Measurements from ENCODE around the gene RERE.

The RERE gene

DNA sequence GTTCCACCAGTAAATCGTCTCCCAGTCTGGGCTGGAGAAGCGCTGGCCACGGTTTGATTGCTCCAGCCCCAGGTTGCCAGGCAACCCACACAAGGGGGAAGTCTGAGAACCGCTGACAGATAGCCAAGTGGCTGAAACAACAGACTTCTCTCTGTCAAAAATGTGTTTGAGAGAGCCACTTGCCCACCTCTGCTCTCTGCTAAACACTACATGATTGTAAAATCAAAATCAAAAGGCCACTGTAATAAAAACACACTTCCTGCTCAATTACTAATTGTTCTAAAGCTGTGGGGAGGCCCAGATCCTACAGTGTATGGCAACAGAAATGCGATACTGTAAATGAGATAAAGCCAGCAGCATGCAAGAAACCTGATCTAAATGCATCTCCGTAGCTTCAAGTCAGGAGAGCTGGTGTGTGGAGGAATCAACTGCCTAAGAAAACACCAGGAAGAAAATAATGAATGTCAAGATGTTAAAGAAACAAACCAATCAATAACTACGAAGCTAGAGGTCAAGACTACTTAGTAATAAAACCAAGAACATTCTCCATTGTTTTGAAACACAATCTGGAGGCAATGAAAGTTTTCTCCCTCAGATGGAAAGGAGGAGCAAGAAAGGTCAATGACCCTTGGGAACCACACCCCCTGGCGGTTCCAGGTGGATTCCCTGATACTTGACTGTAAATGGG is 378.3 kb downstream of the RERE start:
- no peak for DNase-seq
- peaks cover under 1% of the 10 kb centered on the region; the same call in 1 of the 2 replicates for H4K20me1 ChIP-seq (ENCODE audit: insufficient read depth, low read length)
- H3K27me3 ChIP-seq (ENCODE audit: insufficient read depth, low read length, poor library complexity): no peaks in the 10 kb centered on the region
- H3K4me1 ChIP-seq (ENCODE audit: insufficient read depth, low read length): no peaks in the 10 kb centered on the region
- no peaks in the 10 kb centered on the region for H3K9me3 ChIP-seq (ENCODE audit: insufficient read depth, low read length, severe bottlenecking)
- TF ChIP-seq, protein P1, sequence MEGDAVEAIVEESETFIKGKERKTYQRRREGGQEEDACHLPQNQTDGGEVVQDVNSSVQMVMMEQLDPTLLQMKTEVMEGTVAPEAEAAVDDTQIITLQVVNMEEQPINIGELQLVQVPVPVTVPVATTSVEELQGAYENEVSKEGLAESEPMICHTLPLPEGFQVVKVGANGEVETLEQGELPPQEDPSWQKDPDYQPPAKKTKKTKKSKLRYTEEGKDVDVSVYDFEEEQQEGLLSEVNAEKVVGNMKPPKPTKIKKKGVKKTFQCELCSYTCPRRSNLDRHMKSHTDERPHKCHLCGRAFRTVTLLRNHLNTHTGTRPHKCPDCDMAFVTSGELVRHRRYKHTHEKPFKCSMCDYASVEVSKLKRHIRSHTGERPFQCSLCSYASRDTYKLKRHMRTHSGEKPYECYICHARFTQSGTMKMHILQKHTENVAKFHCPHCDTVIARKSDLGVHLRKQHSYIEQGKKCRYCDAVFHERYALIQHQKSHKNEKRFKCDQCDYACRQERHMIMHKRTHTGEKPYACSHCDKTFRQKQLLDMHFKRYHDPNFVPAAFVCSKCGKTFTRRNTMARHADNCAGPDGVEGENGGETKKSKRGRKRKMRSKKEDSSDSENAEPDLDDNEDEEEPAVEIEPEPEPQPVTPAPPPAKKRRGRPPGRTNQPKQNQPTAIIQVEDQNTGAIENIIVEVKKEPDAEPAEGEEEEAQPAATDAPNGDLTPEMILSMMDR (IDR thresholded peaks at IDR 0.05; ENCODE audit: borderline replicate concordance, extremely low read depth, low read length, poor library complexity, severe bottlenecking): no peak
- no peak overlapping the region for H3K4me2 ChIP-seq (ENCODE audit: insufficient read depth, low read length)
- no peak for ATAC-seq (ENCODE audit: insufficient read depth, low read depth)
- no peak overlapping the region for H3K9ac ChIP-seq (ENCODE audit: low read depth, low read length)
- H3K36me3 ChIP-seq (ENCODE audit: insufficient read depth, low read length): no peaks in the 10 kb centered on the region
- H3K27ac ChIP-seq (ENCODE audit: low read length): no peak overlapping the region
- H3K4me3 ChIP-seq (ENCODE audit: low read depth in 1 of 2, low read length in 2 of 2): no peak overlapping the region
- H3K79me2 ChIP-seq (ENCODE audit: insufficient read depth, low read length): no peaks in the 10 kb centered on the region
- no peak overlapping the region for H2AFZ ChIP-seq (ENCODE audit: low read depth, low read length)

DNA sequence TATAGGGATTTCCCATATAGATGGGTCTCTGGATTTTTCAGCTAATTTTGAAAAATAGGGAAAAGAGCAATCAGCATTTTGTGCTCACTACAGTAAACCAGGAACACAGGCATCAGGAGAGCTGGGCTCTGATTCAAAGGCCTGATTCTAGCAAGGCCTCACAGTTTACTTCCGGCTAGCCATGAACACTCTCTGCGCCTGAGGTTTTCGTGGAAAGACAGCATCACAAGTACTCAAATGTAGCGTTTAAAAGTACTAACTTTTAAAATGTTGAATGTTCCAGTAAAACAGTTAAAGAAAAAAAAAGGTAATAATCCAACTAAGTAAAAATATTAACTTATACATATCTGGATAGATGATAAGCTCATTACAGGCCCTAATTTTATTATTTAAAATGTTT is 379.0 kb downstream of the RERE start:
- Histone ChIP-seq H4K20me1 (ENCODE audit: insufficient read depth, low read length) (peaks cover 3% of the 10 kb centered on the region; the same call in 1 of the 2 replicates), H3K36me3 (ENCODE audit: insufficient read depth, low read length) (no peaks in the 10 kb centered on the region), H3K9ac (ENCODE audit: low read depth, low read length) (no peak overlapping the region), H3K9me3 (ENCODE audit: insufficient read depth, low read length, severe bottlenecking) (no peaks in the 10 kb centered on the region), H3K27ac (ENCODE audit: low read length) (no peak overlapping the region), H3K4me2 (ENCODE audit: insufficient read depth, low read length) (no peak overlapping the region), H2AFZ (ENCODE audit: low read depth, low read length) (no peak overlapping the region), H3K27me3 (ENCODE audit: insufficient read depth, low read length, poor library complexity) (no peaks in the 10 kb centered on the region), H3K4me3 (ENCODE audit: low read depth in 1 of 2, low read length in 2 of 2) (no peak overlapping the region), H3K4me1 (ENCODE audit: insufficient read depth, low read length) (no peaks in the 10 kb centered on the region), H3K79me2 (ENCODE audit: insufficient read depth, low read length) (no peaks in the 10 kb centered on the region)
- TF ChIP-seq, protein P1 (IDR thresholded peaks at IDR 0.05; ENCODE audit: borderline replicate concordance, extremely low read depth, low read length, poor library complexity, severe bottlenecking): no peak
- TF ChIP-seq EZH2 (IDR thresholded peaks at IDR 0.05; ENCODE audit: borderline replicate concordance, low read depth, low read length, severe bottlenecking): no peak
- DNase-seq (no peak), ATAC-seq (ENCODE audit: insufficient read depth, low read depth) (no peak)

DNA sequence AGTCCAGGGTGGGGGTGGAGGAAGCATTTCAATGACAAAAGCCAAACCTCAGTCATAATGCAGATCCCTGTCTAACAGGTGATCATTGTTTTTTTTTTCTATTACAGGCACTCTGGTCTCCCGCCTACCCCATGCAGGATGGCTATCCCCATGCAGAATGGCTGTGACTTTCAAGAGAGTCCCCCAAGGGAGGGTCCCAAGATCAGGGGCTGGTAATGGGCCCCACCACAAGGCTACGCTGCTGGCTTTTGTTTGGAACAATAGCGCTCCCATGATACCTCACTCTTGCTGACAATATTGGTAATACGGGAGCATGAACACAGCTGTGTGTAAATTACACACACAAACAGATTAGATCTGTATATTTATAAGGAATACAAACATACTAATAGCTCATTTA is 380.1 kb downstream of the RERE start:
- DNase-seq (no peak), ATAC-seq (ENCODE audit: insufficient read depth, low read depth) (no peak)
- TF ChIP-seq, protein P1 (IDR thresholded peaks at IDR 0.05; ENCODE audit: borderline replicate concordance, extremely low read depth, low read length, poor library complexity, severe bottlenecking): no peak
- no peak for TF ChIP-seq EZH2 (IDR thresholded peaks at IDR 0.05; ENCODE audit: borderline replicate concordance, low read depth, low read length, severe bottlenecking)
- H3K9ac ChIP-seq (ENCODE audit: low read depth, low read length): no peak overlapping the region
- no peak overlapping the region for H3K4me2 ChIP-seq (ENCODE audit: insufficient read depth, low read length)
- no peak overlapping the region for H2AFZ ChIP-seq (ENCODE audit: low read depth, low read length)
- no peak overlapping the region for H3K4me3 ChIP-seq (ENCODE audit: low read depth in 1 of 2, low read length in 2 of 2)
- H3K27me3 ChIP-seq (ENCODE audit: insufficient read depth, low read length, poor library complexity): no peaks in the 10 kb centered on the region
- no peaks in the 10 kb centered on the region for H3K9me3 ChIP-seq (ENCODE audit: insufficient read depth, low read length, severe bottlenecking)
- no peaks in the 10 kb centered on the region for H3K4me1 ChIP-seq (ENCODE audit: insufficient read depth, low read length)
- H4K20me1 ChIP-seq (ENCODE audit: insufficient read depth, low read length): peaks cover 3% of the 10 kb centered on the region; the same call in 1 of the 2 replicates
- H3K36me3 ChIP-seq (ENCODE audit: insufficient read depth, low read length): no peaks in the 10 kb centered on the region
- H3K79me2 ChIP-seq (ENCODE audit: insufficient read depth, low read length): no peaks in the 10 kb centered on the region
- H3K27ac ChIP-seq (ENCODE audit: low read length): no peak overlapping the region
